Activated naive CD4-positive, alpha-beta T cell treated with Interleukin-2 at 50 U/mL for 16 hours (primary cell): ENCODE measurements around the gene IAPP.
"Not testable (repeated sequence)": the region's sequence is repeated elsewhere in the genome, so short reads cannot be mapped to it uniquely, and the experiment has no call there.

Experiments used
- DNase-seq: peaks from one replicate; pipeline ENCODE4 v3.0.0-alpha.2; 2020

IAPP gene

DNA sequence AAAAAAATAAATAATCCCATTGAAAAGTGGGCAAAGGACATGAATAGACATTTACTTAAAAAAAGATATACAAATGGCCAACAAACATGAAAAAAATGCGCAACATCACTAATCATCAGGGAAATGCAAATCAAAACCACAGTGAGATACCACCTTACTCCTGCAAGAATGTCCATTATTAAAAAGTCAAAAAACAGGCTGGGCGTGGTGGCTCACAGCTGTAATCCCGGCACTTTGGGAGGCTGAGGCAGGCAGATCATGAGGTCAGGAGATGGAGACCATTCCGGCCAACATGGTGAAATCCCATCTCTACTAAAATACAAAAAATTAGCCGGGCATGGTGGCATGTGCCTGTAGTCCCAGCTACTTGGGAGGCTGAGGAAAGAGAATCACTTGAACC is 8.6 kb downstream of the IAPP start:
- not testable (repeated sequence) for DNase-seq

DNA sequence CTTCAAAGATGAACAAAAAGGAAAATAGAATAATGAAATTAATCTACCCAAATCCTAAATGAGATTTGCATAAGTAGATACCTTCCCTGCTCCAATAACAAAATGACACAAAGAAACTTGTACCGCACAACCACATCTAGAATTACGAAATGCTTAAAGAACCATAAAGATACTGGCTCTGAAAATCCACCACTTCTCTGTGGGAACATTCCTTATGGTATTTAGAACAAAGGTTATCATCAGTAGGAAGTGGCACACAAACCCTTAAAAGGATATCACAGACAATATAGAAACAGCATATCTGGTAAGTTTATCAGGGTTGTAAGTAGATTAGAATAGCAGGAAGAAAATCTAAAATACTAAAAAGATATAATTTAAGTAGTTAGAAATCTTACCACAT is 11.6 kb downstream of the IAPP start:
- no peak for DNase-seq

DNA sequence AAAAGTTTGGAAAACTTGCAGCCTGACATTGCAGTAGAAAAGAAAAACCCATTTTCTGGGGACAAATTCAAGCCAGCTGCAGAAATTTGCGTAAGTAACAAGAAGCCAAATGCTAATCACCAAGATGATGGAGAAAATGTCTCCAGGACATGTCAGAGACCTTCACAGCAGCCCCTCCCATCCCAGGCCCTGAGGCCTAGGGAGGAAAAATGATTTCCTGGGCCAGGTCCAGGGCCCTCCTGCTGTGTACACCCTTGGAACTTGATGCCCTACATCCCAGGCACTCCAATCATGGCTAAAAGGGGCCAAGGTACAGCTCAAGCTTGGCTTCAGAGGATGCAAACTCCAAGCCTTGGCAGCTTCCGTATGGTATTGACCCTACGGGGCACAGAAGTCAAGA is 14.5 kb downstream of the IAPP start:
- no peak for DNase-seq

DNA sequence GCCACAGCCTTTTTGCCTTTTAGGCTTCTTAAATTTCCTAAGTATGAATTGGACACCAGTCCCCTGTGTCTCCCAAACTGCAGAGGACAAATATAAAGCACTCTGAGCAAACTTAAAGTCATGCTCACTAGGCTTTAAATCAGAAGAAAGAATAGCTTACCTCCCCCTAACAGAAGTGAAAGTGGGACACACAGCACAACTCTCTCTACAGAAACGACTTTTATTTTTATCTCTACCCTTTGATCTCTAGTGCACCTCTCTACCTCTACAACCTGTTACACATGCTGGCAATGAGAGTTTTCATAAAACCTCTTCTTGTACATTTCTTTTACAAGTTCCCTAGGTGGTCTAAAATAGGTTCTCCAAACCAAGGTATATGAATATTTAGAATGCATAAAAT is 19.7 kb downstream of the IAPP start:
- DNase-seq, result no peak

DNA sequence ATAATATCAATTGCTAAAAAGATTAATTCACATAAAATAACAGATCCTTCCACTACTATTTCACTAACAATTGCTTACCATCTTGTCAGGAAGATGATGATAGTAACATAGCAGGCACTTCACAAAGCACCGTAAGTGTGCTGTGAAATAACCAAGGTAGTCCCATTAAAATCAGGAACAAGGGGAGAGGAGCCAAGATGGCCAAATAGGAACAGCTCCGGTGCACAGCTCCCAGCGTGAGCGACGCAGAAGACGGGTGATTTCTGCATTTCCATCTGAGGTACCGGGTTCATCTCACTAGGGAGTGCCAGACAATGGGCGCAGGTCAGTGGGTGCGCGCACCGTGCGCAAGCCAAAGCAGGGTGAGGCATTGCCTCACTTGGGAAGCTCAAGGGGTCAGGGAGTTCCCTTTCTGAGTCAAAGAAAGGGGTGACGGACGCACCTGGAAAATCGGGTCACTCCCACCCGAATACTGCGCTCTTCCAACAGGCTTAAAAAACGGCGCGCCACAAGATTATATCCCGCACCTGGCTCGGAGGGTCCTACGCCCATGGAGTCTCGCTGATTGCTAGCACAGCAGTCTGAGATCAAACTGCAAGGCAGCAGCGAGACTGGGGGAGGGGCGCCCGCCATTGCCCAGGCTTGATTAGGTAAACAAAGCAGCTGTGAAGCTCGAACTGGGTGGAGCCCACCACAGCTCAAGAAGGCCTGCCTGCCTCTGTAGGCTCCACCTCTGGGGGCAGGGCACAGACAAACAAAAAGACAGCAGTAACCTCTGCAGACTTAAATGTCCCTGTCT is 22.3 kb downstream of the IAPP start:
- not testable (repeated sequence) for DNase-seq

DNA sequence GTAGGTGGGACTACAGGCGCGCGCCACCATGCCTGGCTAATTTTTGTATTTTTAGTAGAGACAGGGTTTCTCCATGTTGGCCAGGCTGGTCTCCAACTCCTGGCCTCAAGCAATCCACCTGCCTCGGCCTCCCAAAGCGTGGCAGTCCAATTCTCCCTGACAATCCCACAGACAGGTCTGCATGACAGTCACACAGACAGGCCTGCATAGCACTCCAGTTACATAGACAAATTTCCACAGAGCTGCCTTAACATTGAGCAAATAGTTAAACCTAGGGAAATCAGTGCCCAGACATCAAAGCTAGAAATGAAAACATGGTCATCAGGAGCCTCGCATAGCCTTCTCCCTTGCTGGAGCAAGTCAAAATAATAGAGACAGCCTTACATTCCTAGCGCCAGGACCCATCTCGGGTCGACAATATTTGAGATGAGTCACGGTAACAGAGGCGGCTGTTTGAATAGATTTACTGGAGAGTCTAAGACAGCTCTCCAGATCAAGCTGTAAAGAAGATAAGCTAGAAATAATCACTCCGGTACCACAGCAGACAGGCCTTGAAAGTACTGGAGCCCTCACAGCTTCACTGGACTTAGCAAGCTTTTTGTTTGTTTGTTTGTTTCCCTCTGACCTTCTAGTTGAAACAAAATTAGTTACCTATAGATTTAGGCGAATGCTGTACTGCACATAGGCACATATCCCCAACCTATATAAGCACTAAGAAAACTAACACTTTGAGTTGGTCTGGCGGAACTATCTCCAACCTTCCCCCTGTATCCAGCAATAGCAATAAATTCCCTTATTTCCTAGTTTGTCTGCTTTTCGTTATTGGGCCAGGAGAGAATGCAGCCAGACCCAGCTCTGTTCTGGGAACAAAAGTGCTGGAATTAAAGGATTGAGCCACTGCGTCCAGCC is 40.9 kb downstream of the IAPP start:
- no peak for DNase-seq

DNA sequence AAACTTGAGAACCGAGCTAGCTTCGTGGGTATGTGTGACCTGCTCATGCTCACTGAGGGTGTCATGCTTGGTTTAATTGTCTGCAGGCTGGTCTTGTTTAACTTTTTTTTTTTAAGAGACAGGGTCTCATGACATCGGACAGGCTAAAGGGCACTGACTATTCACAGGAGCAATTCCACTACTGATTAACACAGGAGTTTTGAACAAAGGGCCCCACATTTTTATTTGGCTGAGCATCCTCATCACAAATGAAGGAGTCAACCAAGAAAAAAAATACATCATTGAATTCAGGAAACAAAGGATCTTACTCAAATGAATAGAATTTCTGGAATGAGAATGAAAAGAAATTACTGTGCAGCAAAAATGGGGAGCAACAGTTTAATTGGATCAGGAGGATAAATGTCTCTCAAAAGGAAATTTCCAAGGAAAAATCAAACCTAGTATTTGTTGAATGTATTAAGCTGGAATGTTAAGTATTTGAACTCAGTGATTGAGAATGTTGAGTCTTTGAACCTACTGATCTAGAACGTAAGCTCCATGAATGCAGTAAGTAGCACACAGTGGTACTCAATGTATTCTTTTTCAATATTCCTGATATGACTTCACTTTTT is 43.9 kb downstream of the IAPP start:
- no peak for DNase-seq

DNA sequence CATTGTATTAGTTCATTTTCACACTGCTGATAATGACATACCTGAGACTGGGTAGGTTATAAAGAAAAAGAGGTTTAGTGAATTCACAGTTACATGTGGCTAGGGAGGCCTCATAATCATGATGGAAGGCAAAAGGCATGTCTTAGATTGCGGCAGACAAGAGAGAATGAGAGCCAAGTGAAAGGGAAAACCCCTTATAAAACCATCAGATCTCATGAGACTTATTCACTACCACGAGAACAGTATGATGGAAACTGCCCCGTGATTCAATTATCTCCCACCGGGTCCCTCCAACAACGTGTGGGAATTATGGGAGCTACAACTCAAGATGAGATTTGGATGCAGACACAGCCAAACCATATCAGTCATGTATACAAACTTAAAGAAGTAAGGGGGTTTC is 45.7 kb downstream of the IAPP start:
- not testable (repeated sequence) for DNase-seq

DNA sequence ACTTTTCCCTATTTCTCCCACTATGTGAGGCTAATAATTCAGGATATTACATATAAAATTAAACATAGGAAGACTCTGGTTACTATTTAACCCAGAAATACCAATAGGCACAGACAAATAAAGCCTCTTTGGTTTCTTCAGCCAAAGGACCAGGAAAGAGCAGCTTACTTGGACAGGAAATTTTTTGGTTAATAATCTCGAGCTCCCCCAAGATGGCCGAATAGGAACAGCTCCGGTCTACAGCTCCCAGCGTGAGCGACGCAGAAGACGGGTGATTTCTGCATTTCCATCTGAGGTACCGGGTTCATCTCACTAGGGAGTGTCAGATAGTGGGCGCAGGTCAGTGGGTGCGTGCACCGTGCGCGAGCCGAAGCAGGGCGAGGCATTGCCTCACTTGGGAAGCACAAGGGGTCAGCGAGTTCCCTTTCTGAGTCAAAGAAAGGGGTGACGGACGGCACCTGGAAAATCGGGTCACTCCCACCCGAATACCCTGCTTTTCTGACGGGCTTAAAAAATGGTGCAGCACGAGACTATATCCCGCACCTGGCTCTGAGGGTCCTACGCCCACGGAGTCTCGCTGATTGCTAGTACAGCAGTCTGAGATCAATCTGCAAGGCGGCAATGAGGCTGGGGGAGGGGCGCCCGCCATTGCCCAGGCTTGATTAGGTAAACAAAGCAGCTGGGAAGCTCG is 46.5 kb downstream of the IAPP start:
- not testable (repeated sequence) for DNase-seq

DNA sequence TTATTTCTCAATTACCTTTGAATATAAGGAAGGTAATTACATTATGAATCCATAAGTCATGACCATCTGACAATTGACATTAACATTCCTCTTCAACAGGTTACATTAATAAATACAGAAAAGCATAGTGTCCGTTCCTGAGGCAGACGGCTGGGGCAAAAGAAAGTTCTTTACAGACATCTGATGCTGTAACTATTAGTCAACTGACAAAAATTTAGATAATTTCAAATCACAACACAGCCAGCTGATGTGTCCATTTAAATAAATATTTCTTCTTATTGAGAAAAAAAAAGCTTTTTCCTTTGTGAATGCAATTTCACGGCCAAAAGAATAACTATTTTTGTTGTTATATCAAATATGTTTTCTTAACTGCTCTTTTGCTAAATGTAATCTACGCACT is 55.5 kb downstream of the IAPP start:
- DNase-seq, result no peak
